HG03342 (cell line): ENCODE measurements around the gene NTHL1.

ENCODE experiments used
- ATAC-seq: cut with Tn5 transposase; IDR thresholded peaks from one replicate; pipeline ENCODE4 v1.9.1; 2021; ENCODE audit warnings: mild to moderate bottlenecking, moderate library complexity; ENCODE audit not compliant: unreplicated experiment

Gene NTHL1

DNA sequence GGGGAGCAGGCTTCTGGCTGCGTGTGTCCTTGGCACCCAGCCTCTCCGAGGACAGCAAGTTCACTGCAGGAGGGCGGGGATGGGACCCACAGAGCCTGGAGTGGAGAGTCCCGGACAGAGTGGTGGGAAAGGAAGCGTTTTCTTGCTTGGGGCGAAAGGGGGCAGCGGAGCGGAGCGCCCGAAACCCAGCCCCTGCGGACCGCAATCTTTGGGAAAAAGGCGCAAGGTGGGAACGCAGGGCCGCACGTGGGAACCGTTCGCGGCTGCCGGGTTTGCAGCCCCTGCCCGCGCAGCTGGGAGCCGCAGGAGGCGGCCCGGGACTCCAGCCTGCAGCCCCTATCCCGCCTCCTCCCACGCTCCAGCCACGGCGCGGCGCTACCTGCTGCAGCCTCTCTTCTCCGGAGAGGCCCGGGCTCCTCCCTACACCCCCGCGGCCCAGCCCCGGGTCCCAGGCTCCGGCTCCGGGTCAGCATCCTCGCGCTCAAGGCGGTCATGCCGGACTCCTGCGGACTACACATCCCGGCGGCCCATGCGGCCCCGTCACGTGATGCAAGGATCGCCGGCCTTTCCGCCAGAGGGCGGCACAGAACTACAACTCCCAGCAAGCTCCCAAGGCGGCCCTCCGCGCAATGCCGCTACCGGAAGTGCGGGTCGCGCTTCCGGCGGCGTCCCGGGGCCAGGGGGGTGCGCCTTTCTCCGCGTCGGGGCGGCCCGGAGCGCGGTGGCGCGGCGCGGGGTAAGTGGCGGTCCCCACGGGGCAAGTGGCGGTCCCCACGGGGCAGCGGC lies at the start of gene NTHL1, which contains the start of gene TSC2:
Gene NTHL1, minus strand, starts transcription at position 505 of the 786 bp plus-strand sequence. Its CDS starts 11 bp downstream, at position 494.
Gene TSC2, plus strand, starts transcription at position 656 of the 786 bp plus-strand sequence. CDS start 631 bp downstream, outside the sequence.
- ATAC-seq, result peak; percentile 90

DNA sequence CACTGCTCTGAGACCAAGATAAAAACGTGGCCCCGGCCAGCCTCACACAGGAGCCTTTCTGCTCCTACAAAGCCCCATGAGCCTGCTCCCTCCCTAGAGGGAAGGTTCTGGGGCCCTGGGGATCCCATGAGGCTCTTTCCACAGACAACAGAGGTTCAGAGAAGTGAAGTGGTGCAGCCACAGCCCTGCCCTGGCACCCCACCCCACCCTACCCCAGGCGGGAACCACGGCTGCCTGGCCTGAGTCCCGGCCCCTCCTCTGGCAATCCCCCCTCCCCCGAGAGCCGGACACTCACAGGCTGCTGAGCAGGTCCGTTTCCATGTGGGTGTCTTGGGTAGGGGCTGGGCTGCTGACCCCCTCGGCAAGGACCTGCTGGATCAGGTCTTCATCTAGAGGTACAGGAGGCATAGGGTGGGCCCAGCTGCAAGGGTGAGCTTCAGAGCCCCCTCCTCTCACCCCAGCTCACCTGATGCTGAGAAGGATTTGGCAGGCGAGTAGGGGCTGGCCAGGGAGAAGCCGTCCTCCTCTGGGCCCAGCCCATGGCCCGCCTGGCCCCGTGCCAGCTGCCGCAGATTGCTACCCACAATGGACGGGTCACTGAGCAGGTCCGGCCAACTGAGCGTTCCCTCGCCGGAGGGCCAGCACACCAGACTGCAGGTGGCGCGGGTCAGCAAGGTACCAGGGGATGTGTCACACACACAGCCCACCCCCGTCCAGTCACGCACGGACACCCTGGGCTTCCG lies 49.4 kb upstream of the NTHL1 start:
- ATAC-seq, result no peak

DNA sequence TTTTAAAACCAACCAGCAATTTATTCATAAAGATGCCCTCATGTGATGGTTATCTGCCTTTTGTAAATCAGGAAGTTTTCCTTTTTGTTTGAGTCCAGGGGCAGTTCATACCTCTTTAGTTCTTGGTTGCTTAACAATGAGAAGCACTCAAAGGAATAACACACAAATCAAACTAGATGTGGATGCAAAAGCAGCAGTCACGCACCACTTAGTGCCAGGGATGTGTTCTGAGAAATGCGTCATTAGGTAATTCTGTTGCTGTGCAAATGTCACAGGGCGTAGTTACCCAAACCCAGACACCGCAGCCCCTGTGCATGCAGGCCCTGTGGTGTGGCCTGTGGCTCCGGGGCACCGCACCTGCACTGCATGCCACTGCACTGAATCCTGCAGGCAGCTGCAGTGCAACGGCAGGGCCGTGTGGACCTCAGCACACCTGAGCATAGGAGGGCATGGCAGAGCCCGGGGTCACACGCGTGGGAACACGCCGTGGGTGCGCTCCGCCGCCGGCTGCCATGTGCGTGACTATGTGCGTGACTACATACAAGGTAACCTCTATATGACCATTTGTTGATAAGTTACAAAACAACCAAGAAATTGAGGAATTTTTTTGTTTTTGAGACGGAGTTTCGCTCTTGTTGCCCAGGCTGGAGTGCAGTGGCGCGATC lies 48.4 kb upstream of the NTHL1 start:
- no peak for ATAC-seq

DNA sequence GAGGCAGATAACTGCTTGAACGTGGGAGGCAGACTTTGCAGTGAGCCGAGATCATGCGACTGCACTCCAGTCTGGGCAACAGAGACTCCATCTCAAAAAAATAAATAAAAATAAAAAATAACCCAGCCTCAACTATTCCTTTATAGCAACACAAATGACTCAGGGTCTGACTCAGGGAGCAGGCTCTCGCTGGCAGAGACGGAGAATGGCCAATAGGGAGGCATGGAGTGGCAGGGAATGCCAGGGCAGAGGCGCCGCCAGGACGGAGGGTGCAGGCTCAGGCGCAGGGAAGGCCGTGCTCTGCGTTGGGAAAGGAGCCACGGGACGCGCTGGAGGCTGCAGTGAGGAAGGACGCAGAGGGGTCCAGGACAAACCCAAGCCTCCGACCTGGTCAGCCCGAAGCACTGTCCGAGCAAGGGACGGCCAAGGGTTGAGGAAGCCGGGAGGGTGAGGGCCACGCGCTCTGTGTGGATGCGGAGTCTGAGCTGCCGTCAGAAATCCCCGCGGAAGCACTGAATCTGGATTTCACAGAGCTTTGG lies 47.8 kb upstream of the NTHL1 start:
- no peak for ATAC-seq

DNA sequence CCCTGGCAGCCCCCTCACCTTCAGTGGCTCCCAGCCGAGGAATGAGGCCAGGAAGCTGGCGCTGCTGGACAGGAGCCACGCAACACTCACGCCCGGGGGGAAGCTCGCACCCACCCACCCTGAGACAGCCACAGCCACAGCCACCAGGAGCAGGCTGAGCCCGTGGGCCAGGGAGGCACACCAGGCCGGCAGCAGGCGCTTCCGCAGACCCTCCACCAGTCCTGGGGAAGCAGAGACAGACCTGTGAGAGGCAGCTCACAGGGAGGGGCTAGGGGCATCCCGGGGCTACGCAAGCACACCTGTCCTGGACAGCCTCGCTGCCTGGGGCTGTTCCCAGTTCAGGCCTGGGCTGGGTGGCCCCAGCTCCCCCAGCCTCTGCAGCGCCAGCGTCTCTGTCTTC lies 46.2 kb upstream of the NTHL1 start:
- no peak for ATAC-seq

DNA sequence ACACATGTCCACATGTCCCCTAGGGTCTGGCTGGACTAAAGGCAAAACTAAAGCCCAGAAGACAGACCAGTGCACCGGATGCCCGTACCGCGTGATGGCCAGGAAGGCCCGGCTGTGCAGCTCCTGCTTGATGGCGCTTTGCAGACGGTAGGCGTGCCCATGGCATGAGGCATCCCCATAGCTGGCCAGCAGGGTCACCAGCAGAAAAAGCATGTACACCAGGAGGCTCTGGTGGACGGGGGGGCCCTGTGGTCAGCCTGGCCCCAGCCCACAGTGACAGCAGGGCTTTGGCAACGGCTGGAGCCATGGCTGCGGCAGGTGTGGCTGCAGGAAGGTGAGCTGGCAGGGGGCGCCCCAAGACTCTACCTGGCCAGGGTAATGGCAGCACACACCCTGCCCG lies 45.2 kb upstream of the NTHL1 start:
- no peak for ATAC-seq

DNA sequence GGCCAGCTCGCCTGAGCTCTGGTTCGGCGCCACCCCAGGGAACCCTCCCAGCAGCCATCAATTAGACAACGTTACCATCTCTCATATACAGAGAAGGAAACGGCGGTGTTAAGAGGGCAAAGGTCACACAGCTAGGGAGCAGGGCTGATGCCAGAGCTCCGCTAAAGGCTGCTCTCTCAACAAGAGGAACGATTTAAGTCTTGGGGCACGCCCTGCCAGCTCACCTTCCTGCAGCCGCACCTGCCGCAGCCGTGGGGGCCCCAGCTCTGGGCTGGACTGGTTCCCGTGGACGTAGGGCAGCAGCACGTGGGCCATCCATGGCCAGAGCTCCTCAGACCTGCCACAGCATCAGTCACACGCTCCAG lies 44.6 kb upstream of the NTHL1 start:
- ATAC-seq, result no peak

DNA sequence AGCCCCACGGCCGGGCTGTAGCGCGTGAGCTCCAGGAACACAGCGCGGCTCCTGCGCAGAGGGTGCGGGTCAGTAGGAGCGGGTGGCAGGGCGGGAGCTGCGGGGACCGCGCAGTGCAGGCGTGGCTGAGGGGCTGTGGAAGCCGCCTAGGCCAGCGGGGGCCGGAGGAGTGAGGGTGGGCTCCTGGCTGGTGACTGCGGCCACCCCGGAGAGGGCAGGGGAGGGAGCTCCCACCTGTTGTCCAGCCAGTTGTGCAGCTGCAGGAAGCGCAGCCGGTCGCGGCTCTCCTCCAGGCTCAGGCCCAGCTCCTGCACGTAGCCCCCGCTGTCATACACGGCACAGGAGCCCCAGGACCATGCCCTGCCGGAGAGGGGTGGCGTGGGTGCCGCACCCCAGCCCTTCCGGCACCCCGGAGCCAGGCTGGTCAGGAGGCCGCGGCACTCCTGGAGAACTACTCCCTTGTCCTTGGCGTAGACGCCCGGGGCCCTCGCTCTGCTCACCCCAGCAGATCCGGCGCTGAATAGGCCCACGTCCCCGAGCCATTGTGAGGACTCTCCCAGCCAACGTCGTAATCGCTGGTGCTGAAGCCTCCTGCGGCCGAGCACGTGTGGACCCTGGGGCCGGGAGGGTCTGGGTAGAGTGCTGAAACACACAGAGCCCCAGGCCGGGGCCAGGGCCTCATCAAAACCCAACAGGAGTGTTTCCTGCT lies 44.1 kb upstream of the NTHL1 start:
- no peak for ATAC-seq

DNA sequence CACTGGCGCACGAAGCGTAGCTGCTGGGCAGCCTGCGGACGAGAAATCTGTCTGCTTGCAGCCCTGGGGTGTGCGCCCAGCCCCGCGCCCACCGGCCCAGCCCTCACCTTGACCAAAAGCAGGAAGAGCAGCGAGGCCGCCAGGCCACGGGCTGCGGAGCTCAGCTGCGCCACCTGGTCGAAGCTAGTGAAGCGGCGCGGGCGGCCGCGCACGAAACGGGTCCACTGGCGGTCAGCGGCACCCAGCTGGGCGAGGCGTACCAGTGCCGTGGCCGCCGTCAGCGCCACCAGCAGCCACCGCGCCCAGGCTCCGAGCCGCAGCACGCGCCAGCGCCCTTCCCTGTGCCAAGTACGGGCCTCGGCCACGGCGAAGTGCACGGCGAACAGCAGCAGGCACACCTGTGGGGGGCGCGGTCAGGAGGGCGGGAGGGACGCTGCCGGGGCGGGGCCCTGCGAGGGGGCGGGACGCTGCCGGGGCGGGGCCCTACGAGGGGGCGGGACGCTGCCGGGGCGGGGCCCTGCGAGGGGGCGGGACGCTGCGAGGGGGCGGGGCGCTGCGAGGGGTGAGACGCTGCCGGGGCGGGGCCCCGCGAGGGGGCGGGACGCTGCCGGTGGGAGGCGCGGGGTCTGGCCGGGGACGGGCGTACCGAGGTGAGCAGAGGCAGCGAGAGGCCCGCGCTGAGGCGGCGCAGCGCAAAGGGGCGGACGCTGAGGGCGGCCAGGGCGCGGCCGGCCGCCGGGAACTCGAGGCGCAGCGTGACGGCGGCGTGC lies 43.3 kb upstream of the NTHL1 start:
- no peak for ATAC-seq

DNA sequence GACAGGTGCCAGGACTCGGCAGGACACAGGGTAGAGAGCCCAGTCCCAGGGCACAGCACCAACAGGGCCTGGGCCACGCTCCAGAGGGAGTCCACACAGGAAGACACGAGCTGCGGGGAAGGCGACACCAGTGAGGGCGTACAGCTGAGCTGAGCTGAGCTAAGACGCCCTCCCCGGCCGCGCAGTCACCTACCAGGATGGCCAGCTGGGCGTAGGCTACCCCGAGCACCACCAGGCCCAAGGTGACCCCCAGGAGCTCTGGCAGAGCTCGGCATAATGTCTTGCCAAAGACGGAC lies 42.8 kb upstream of the NTHL1 start:
- no peak for ATAC-seq

DNA sequence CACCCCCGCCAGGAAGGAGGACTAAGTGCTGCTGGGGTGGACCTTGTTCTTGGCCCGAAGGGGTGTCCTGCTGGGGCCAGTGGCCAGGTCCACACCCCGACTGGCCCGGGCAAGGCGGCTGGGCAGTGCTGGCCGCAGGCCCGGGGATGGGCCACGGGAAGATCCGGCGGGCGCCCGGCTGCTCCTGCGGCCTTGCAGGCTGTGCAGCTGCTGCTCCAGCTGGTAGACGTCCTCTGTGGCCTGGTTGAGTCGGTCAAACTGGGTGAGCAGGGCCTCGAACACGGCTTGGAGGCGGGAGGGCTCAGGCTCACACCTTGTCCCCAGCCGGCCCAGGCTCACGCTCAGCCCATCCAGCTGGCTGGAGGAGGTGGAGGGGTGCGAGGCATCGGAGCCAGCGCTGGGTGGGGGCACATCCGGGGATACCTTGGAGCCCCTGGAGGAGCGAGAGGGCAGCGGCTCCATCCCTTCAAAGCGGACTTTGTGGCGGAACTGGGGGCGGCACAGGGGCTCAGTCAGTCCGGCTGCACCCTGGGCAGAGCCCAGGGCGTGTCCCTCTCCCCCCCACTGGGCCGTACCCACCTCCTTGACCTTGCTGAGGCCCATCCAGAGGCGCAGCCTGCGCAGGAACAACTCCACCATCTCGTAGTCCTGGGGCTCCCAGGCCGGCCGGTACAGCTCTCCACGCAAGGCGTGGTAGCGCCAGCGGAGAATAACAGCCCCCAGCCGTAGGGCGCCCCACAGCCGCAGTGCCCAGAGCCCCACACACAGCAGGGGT lies 42.3 kb upstream of the NTHL1 start:
- ATAC-seq, result no peak

DNA sequence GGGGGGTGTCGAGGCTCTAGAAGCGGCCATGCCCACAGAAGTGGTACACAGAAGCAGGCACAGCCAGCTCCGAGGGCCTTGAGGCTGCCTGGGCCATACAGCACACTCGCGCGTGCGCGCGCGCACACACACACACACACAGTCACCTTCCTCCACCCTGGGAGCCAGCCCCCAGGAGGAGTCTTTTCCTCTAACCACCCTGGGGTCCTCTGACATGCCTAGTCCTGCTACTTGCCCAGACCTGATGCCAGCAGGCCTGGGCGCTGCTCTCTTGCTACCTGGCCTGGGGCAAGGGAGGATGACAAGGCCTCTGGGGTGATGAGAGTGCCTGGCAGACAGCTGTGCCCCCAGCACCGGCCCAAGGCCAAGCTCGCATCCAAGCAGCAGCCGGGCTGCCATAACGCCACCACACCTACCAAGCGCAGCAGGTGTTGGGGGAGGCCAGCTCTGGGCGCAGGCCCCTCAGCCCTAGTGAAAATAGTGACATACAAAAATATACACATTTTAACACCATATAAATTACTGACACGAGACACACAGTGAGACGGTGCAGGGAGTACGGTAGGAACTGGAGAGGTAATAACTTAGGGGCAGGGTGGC lies 41.2 kb upstream of the NTHL1 start:
- ATAC-seq, result no peak

DNA sequence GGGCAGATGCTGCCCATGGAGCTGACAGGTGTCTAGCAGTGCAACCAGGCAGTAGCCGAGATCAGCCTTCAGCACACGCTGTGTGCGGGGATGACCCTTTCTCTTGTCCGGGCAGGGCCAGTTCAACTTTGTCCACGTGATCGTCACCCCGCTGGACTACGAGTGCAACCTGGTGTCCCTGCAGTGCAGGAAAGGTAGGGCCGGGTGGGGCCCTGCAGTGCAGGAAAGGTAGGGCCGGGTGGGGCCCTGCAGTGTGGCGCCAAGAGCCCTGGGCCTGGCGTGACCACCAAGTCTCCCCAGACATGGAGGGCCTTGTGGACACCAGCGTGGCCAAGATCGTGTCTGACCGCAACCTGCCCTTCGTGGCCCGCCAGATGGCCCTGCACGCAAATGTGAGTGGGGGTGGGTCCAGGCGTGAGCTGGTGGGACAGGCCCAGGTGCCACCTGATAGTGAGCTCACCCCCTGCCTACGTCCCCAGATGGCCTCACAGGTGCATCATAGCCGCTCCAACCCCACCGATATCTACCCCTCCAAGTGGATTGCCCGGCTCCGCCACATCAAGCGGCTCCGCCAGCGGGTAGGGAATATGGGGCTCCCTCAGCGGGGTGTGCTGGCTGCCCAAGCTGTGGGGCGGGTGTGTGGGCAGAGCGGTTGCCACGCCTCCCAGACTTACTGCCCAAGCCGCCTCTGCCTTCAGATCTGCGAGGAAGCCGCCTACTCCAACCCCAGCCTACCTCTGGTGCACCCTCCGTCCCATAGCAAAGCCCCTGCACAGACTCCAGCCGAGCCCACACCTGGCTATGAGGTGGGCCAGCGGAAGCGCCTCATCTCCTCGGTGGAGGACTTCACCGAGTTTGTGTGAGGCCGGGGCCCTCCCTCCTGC lies 40.4 kb upstream of the NTHL1 start:
- ATAC-seq, result no peak

DNA sequence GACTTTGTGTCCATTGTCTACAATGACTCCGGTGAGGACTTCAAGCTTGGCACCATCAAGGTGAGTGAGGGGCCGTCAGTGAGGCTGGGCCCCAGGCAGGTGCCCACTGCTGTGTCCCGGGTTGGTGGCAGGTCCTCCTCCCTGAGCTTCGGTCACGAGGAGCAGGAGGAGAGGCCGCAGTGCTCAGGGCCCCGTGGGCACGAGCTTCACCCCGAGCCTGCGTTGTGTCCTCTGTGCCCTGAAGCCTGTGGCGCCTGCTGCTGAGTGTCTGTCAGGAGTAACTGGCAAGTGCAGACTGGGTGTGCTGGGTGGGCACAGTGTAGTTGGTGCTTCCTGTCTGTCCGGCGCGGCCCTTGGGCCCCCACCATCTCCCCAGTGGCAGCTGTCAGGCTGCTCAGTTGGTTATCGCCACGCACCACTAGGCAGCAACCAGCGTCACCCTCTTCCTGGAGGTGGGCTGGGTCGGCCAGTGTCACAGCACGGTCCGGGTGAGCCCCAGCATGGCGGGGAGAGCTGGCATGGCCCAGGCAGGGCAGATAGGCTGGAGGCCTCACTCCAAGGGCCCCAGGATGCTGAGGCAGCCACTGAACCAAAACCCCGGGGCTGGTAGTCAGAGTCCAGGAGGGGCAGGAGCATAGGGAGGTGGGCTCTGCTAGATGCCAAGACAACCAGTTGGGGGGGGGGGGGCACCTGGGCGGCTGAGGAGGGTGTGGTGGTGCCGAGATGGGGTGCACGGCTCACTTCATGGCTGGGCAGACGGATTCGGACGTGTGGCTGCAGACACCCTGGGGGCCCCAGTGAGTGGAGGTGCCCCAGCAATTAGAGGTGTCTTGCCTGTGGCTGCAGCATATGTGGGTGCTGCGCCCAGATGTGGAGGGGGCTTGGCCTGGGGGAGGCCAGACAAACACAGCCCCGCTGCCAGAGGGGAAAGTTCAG lies 39.4 kb upstream of the NTHL1 start:
- no peak for ATAC-seq

DNA sequence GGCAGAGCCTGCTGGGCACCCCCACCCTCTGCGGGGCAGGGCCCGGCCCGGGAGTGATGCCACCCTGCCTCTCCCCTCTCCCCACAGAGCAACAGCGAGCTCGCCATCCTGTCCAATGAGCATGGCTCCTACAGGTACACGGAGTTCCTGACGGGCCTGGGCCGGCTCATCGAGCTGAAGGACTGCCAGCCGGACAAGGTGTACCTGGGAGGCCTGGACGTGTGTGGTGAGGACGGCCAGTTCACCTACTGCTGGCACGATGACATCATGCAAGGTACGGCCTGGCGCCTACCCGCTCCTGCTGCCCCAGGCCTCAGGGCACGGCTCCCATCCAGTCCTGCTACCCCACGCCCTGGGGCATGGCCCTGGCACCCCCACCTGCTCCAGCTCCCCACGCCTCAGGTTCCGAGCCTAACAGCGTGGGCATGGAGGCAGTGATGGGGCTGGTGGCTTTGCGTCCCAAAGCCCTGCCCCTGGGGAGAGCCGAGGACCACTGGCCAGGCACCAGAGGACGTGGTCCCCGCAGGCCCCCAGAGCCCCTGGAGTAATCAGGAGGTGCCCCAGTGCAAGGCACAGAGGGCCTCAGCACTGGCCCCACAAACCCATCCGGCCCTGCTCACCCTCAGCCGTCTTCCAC lies 38.6 kb upstream of the NTHL1 start:
- ATAC-seq, result no peak

DNA sequence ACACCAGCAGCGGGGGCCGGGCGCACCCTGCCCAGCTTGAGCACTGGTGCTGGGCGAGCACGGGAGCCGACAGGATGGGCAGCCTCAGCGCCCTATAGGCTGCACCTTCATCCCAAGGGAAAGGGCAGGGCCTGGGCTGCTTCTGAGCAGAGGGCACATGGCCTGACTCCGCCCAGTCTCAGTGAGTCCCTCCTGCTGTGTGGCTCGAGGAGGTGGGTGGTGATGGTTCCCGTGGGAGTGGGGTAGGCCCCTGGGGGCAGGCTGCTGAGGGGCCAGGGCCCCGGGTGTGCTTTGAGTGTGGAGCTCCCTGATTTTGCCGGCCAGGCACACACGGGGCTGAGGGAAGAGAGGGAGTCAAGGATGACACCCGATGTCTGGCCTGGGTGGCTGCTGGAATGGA lies 38.0 kb upstream of the NTHL1 start:
- ATAC-seq, result no peak
